GM10248 (cell line): Measurements from ENCODE around the gene TGFBR3.

Experiments used
- CTCF ChIA-PET: fragments of 300-600 bp; sonication (Branson Sonifier 250); formaldehyde crosslinking; extraction: SDS; loops from one replicate; lab custom pipeline; 2021; ENCODE audit warnings: antibody characterized with exemption; lab: Yijun Ruan, JAX
- POLR2A ChIA-PET: fragments of 350-650 bp; sonication (Branson Sonifier 250); formaldehyde crosslinking; extraction: SDS; loops from one replicate; lab custom pipeline; 2020; ENCODE audit warnings: antibody characterized with exemption; lab: Yijun Ruan, JAX
- DNase-seq: peaks from one replicate; pipeline ENCODE4 v3.0.0; 2012; ENCODE audit errors: extremely low spot score
- CTCF ChIP-seq: IDR thresholded peaks from 2 replicates; pipeline ENCODE4 v1.5.1; 2012; ENCODE audit warnings: mild to moderate bottlenecking, low read depth; ENCODE audit errors: extremely low read depth, missing control alignments, control extremely low read depth

The TGFBR3 gene

GRCh38 chr1:91797164-91797563, 88.8 kb downstream of the TGFBR3 start:
- no peak for TF ChIP-seq CTCF
- POLR2A ChIA-PET, result no interaction called here
- no peak for DNase-seq
- CTCF ChIA-PET, result interaction anchor here (0.9 to 2.3 kb wide), 5 partner anchors 9 to 89 kb away, joined by 3 to 5 read pairs (median 4); no protein-coding TSS in a partner anchor

GRCh38 chr1:91796390-91796654, 89.6 kb downstream of the TGFBR3 start:
- ChIA-PET POLR2A (no interaction called here), CTCF (interaction anchor here (0.7 to 2.3 kb wide), 6 partner anchors 10 to 89 kb away, joined by 3 to 5 read pairs (median 4); partner anchors contain the start of gene TGFBR3)
- TF ChIP-seq CTCF, result no peak
- no peak for DNase-seq

GRCh38 chr1:91795591-91796389, 90.2 kb downstream of the TGFBR3 start:
- no peak for TF ChIP-seq CTCF
- CTCF ChIA-PET, result interaction anchor here (0.7 to 2.3 kb wide), 6 partner anchors 11 to 90 kb away, joined by 3 to 5 read pairs (median 4); partner anchors contain the start of gene TGFBR3
- no peak for DNase-seq
- POLR2A ChIA-PET, result no interaction called here

GRCh38 chr1:91793877-91794276, 92.1 kb downstream of the TGFBR3 start:
- DNase-seq, result no peak
- TF ChIP-seq CTCF, result no peak
- ChIA-PET POLR2A (no interaction called here), CTCF (no interaction called here)

- ChIA-PET POLR2A (no interaction called here), CTCF (interaction anchor here (1.0 kb wide), 1 partner anchor 14 kb away, joined by 3 read pairs; no protein-coding TSS in a partner anchor)
- DNase-seq, result no peak
- TF ChIP-seq CTCF, result no peak
These were observed 92.8 kb downstream of the TGFBR3 start for GRCh38 chr1:91793189-91793588.

GRCh38 chr1:91792489-91793071, 93.4 kb downstream of the TGFBR3 start:
- TF ChIP-seq CTCF, result no peak
- POLR2A ChIA-PET, result no interaction called here
- CTCF ChIA-PET, result interaction anchor here (0.8 to 1.1 kb wide), 4 partner anchors 9 to 132 kb away, joined by 3 to 4 read pairs (median 3); no protein-coding TSS in a partner anchor
- no peak for DNase-seq
